GM12874 (cell line): ENCODE data around the gene EVA1C.

Experiments used
- CTCF ChIP-seq: IDR thresholded peaks from 2 replicates; pipeline ENCODE4 v1.5.1; 2011; ENCODE audit warnings: low read depth, mild to moderate bottlenecking, control low read depth, low read length, moderate library complexity; ENCODE audit not compliant: insufficient read depth

EVA1C gene

GRCh38 chr21:32537569-32537881, 125.0 kb downstream of the EVA1C start:
- no peak for TF ChIP-seq CTCF

GRCh38 chr21:32538147-32538792, 125.8 kb downstream of the EVA1C start:
- TF ChIP-seq CTCF: no peak

GRCh38 chr21:32539378-32539777, 126.9 kb downstream of the EVA1C start:
- TF ChIP-seq CTCF: no peak

GRCh38 chr21:32543975-32544374, 131.5 kb downstream of the EVA1C start:
- no peak for TF ChIP-seq CTCF

- no peak for TF ChIP-seq CTCF
These were observed 132.2 kb downstream of the EVA1C start for GRCh38 chr21:32544697-32545096.

GRCh38 chr21:32545948-32546441, 133.5 kb downstream of the EVA1C start:
- no peak for TF ChIP-seq CTCF

GRCh38 chr21:32547018-32547417, 134.5 kb downstream of the EVA1C start:
- TF ChIP-seq CTCF: no peak
